DOHH2 (cell line): ENCODE measurements around the gene OSM.

Experiments
- H3F3A ChIP-seq: fragments of 200-600 bp; sonication (generic), shearing (Covaris generic); 2 replicates; pipeline ENCODE4 v1.6.0; 2016; ENCODE audit warnings: antibody characterized with exemption, mild to moderate bottlenecking; ENCODE audit not compliant: control insufficient read depth, insufficient read depth
- H3K27ac ChIP-seq: fragments of 200-600 bp; sonication (generic); 2 replicates; pipeline ENCODE4 v1.5.1; 2014; ENCODE audit warnings: low read depth, mild to moderate bottlenecking, low read length, moderate library complexity
- H3K27me3 ChIP-seq: fragments of 200-600 bp; sonication (generic); 2 replicates; pipeline ENCODE4 v1.6.1; 2014; ENCODE audit warnings: mild to moderate bottlenecking, low read length, mixed read lengths; ENCODE audit not compliant: control insufficient read depth
- H3K36me3 ChIP-seq: fragments of 200-600 bp; sonication (generic); 2 replicates; pipeline ENCODE4 v1.6.1; 2014; ENCODE audit warnings: mild to moderate bottlenecking, low read length, moderate library complexity, mixed read lengths; ENCODE audit not compliant: control insufficient read depth
- H3K4me1 ChIP-seq: fragments of 200-600 bp; sonication (generic); 2 replicates; pipeline ENCODE4 v1.6.1; 2014; ENCODE audit warnings: mild to moderate bottlenecking, low read length, mixed read lengths; ENCODE audit not compliant: control insufficient read depth
- H3K4me2 ChIP-seq: fragments of 200-600 bp; sonication (generic); 2 replicates; pipeline ENCODE4 v1.6.0; 2014; ENCODE audit warnings: mild to moderate bottlenecking, low read length, moderate library complexity
- H3K4me3 ChIP-seq: fragments of 200-600 bp; sonication (generic); 2 replicates; pipeline ENCODE4 v1.5.1; 2014; ENCODE audit warnings: mild to moderate bottlenecking, low read length, mixed read lengths
- H3K79me2 ChIP-seq: fragments of 200-600 bp; sonication (generic); 2 replicates; pipeline ENCODE4 v1.6.1; 2014; ENCODE audit warnings: mild to moderate bottlenecking, low read length, mixed read lengths; ENCODE audit not compliant: control insufficient read depth
- H3K9me2 ChIP-seq: fragments of 200-600 bp; sonication (generic); replicated peaks from 2 replicates; pipeline ENCODE4 v1.6.1; 2014; ENCODE audit warnings: mild to moderate bottlenecking, low read length, mixed read lengths; ENCODE audit not compliant: control insufficient read depth
- H3K9me3 ChIP-seq: fragments of 200-600 bp; sonication (generic); 2 replicates; pipeline ENCODE4 v1.6.1; 2014; ENCODE audit warnings: antibody characterized with exemption, low read length, mixed read lengths; ENCODE audit not compliant: control insufficient read depth, insufficient read depth
- H4K20me1 ChIP-seq: fragments of 200-600 bp; sonication (generic); 2 replicates; pipeline ENCODE4 v1.6.0; 2014; ENCODE audit warnings: low read depth, mild to moderate bottlenecking, antibody characterized with exemption, low read length, moderate library complexity; ENCODE audit not compliant: control insufficient read depth, insufficient read depth
- CTCF ChIP-seq: fragments of 200-600 bp; sonication (generic); IDR thresholded peaks from one replicate; pipeline ENCODE4 v1.5.1; 2014; ENCODE audit warnings: antibody characterized with exemption, mild to moderate bottlenecking, low read depth, low read length; ENCODE audit not compliant: poor library complexity, severe bottlenecking
- EZH2phosphoT487 ChIP-seq: fragments of 200-600 bp; sonication (generic); IDR thresholded peaks from 2 replicates; pipeline ENCODE4 v1.6.1; 2017; ENCODE audit warnings: borderline replicate concordance, mild to moderate bottlenecking, antibody characterized with exemption, low read length, moderate library complexity, mixed read lengths

OSM gene

DNA sequence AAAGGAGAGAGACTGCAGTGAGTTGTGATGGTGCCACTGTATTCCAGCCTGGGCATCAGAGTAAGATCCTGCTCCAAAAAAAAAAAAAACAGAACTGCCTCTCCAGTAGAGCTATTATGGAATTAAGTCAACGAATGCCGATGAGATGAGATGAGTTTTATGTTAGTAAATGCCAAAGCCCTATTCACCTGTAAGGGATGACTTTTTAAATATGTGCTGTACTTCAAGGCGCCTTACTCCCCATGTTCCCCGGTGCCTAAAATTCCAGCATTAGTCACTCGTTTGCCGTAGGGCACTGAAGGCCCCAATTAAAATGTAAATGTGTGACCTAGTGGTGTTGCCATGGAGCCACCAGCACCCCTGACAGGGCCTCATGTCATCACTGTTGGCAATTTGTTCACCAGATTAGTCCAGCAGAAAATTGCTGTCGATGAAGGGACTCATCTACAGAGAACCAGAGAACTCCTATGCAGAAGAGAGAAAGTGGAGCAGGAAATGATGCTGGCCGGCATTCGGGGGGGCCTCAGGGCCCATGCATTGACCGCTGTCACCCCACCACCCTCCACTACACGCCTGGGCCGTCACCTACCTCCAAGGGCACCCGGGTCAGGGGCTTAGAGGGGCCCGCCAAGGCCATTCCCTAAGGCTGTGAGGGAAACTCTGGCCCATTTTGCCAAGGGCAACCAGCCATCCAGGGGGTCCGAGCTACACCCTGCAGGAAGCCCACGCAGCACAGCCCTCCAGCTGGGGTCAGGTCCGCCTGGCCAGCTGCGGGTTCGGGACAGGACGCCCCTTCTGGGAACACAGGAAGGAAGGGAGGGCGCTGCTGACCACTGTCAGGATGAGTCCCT lies 37.9 kb downstream of the OSM start:
- Histone ChIP-seq H3K9me2 (no peaks in the 10 kb centered on the region), H3K27me3 (peaks cover 3% of the 10 kb centered on the region; the same call in 1 of the 2 replicates), H3K27ac (no peak overlapping the region), H3K4me3 (no peak overlapping the region), H4K20me1 (no peaks in the 10 kb centered on the region), H3K79me2 (no peaks in the 10 kb centered on the region), H3K4me2 (no peak overlapping the region), H3K4me1 (no peaks in the 10 kb centered on the region), H3F3A (no peaks in the 10 kb centered on the region), H3K9me3 (no peaks in the 10 kb centered on the region), H3K36me3 (no peaks in the 10 kb centered on the region)
- TF ChIP-seq EZH2phosphoT487, result no peak
- no peak for TF ChIP-seq CTCF

GRCh38 chr22:30227438-30228228 lies 39.0 kb downstream of the OSM start:
- TF ChIP-seq EZH2phosphoT487, result no peak
- TF ChIP-seq CTCF, result no peak
- Histone ChIP-seq H4K20me1 (no peaks in the 10 kb centered on the region), H3K27me3 (peaks cover 4% of the 10 kb centered on the region; the same call in 1 of the 2 replicates), H3K9me3 (no peaks in the 10 kb centered on the region), H3K36me3 (no peaks in the 10 kb centered on the region), H3F3A (no peaks in the 10 kb centered on the region), H3K27ac (no peak overlapping the region), H3K4me1 (no peaks in the 10 kb centered on the region), H3K4me2 (no peak overlapping the region), H3K4me3 (no peak overlapping the region), H3K79me2 (no peaks in the 10 kb centered on the region), H3K9me2 (no peaks in the 10 kb centered on the region)

- H3K4me3 ChIP-seq, result no peak overlapping the region
- H3K4me1 ChIP-seq, result peaks cover 7% of the 10 kb centered on the region
- no peak for TF ChIP-seq CTCF
- H3K36me3 ChIP-seq, result no peaks in the 10 kb centered on the region
- peaks cover 18% of the 10 kb centered on the region for H3K27me3 ChIP-seq
- no peaks in the 10 kb centered on the region for H3K9me3 ChIP-seq
- H4K20me1 ChIP-seq, result no peaks in the 10 kb centered on the region
- no peaks in the 10 kb centered on the region for H3K9me2 ChIP-seq
- H3K79me2 ChIP-seq, result no peaks in the 10 kb centered on the region
- no peaks in the 10 kb centered on the region for H3F3A ChIP-seq
- H3K4me2 ChIP-seq, result no peak overlapping the region
- H3K27ac ChIP-seq, result no peak overlapping the region
Measured at GRCh38 chr22:30226192-30226832, 40.3 kb downstream of the OSM start.
